OCI-LY3 (cell line): Measurements from ENCODE around the gene GNAI2.

Experiments used
- H2AFZ ChIP-seq: fragments of 200-600, 300-600 bp; shearing (Covaris generic); 2 replicates; pipeline ENCODE4 v1.6.0; 2014; ENCODE audit warnings: antibody characterized with exemption, low read depth, low read length
- H3K27ac ChIP-seq: fragments of 200-600, 300-600 bp; sonication (generic); 2 replicates; pipeline ENCODE4 v1.5.1; 2014; ENCODE audit warnings: mild to moderate bottlenecking, low read length, moderate library complexity, mixed read lengths
- H3K27me3 ChIP-seq: fragments of 200-600, 300-600 bp; sonication (generic); 2 replicates; pipeline ENCODE4 v1.6.1; 2014; ENCODE audit warnings: low read depth, low read length, mixed read lengths
- H3K36me3 ChIP-seq: fragments of 200-600, 300-600 bp; sonication (generic); replicated peaks from 2 replicates; pipeline ENCODE3; 2014; ENCODE audit warnings: low read depth, low read length, mixed read lengths
- H3K4me1 ChIP-seq: fragments of 300-600, 200-600 bp; sonication (generic); 2 replicates; pipeline ENCODE4 v1.6.1; 2014; ENCODE audit warnings: low read length, mixed read lengths
- H3K4me2 ChIP-seq: fragments of 200-600, 300-600 bp; sonication (generic); 2 replicates; pipeline ENCODE4 v1.6.1; 2014; ENCODE audit warnings: low read length, mixed read lengths
- H3K4me3 ChIP-seq: fragments of 300-600, 200-600 bp; sonication (generic); 2 replicates; pipeline ENCODE4 v1.5.1; 2014; ENCODE audit warnings: antibody characterized with exemption, mild to moderate bottlenecking, low read length, moderate library complexity
- H3K79me2 ChIP-seq: fragments of 300-600, 200-600 bp; shearing (Covaris generic); 2 replicates; pipeline ENCODE4 v1.6.1; 2014; ENCODE audit warnings: mild to moderate bottlenecking, low read length, mixed read lengths
- H3K9ac ChIP-seq: fragments of 300-600, 200-600 bp; shearing (Covaris generic); 2 replicates; pipeline ENCODE4 v1.6.0; 2014; ENCODE audit warnings: mild to moderate bottlenecking, low read length, moderate library complexity
- H3K9me3 ChIP-seq: fragments of 200-600, 300-600 bp; shearing (Covaris generic); 2 replicates; pipeline ENCODE4 v1.6.1; 2014; ENCODE audit warnings: low read length, mixed read lengths; ENCODE audit not compliant: insufficient read depth
- H4K20me1 ChIP-seq: fragments of 200-600, 300-600 bp; sonication (generic); 2 replicates; pipeline ENCODE4 v1.6.1; 2016; ENCODE audit warnings: low read length, mixed read lengths; ENCODE audit not compliant: insufficient read depth
- EZH2phosphoT487 ChIP-seq: fragments of 200-600 bp; shearing (Covaris generic); IDR thresholded peaks from 2 replicates; pipeline ENCODE4 v1.6.1; 2018; ENCODE audit warnings: antibody characterized with exemption, mixed run types, low read depth
- TF ChIP-seq, protein P1 (sequence below): fragments of 200-600, 300-600 bp; sonication (generic); IDR thresholded peaks from 2 replicates; pipeline ENCODE4 v1.5.1; 2014; ENCODE audit warnings: antibody characterized with exemption, low read length, low read depth

The GNAI2 gene

GRCh38 chr3:50235716-50236483 lies at the start of gene GNAI2:
Gene GNAI2, plus strand, starts transcription at chr3:50236204. Its CDS starts 132 bp downstream, at chr3:50236336.
- peak within 1 kb of the TSS; percentile 90 for H3K4me3 ChIP-seq
- no peaks in the 10 kb centered on the region for H3K9me3 ChIP-seq
- H3K4me1 ChIP-seq, result peaks cover 23% of the 10 kb centered on the region
- H3K27ac ChIP-seq, result peak within 1 kb of the TSS; percentile 71
- peak within 1 kb of the TSS; percentile 89 for H3K9ac ChIP-seq
- peaks cover 16% of the 10 kb centered on the region for H3K36me3 ChIP-seq
- H3K4me2 ChIP-seq, result peak within 1 kb of the TSS; percentile 96
- H2AFZ ChIP-seq, result no peak within 1 kb of the TSS
- H3K27me3 ChIP-seq, result no peaks in the 10 kb centered on the region
- peaks cover 26% of the 10 kb centered on the region for H4K20me1 ChIP-seq
- no peak for TF ChIP-seq EZH2phosphoT487
- TF ChIP-seq, protein P1, sequence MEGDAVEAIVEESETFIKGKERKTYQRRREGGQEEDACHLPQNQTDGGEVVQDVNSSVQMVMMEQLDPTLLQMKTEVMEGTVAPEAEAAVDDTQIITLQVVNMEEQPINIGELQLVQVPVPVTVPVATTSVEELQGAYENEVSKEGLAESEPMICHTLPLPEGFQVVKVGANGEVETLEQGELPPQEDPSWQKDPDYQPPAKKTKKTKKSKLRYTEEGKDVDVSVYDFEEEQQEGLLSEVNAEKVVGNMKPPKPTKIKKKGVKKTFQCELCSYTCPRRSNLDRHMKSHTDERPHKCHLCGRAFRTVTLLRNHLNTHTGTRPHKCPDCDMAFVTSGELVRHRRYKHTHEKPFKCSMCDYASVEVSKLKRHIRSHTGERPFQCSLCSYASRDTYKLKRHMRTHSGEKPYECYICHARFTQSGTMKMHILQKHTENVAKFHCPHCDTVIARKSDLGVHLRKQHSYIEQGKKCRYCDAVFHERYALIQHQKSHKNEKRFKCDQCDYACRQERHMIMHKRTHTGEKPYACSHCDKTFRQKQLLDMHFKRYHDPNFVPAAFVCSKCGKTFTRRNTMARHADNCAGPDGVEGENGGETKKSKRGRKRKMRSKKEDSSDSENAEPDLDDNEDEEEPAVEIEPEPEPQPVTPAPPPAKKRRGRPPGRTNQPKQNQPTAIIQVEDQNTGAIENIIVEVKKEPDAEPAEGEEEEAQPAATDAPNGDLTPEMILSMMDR, result no peak
- peaks cover 47% of the 10 kb centered on the region for H3K79me2 ChIP-seq

DNA sequence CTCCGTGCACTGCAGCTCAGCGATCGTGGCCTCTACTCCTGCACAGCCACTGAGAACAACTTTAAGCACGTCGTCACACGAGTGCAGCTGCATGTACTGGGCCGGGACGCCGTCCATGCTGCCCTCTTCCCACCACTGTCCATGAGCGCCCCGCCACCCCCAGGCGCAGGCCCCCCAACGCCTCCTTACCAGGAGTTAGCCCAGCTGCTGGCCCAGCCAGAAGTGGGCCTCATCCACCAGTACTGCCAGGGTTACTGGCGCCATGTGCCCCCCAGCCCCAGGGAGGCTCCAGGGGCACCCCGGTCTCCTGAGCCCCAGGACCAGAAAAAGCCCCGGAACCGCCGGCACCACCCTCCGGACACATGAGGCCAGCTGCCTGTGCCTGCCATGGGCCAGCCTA lies 48.3 kb upstream of the GNAI2 start:
- Histone ChIP-seq H3K36me3 (no peaks in the 10 kb centered on the region), H3K9me3 (no peaks in the 10 kb centered on the region), H3K27ac (no peak overlapping the region), H3K9ac (no peak overlapping the region), H3K4me2 (no peak overlapping the region), H2AFZ (no peak overlapping the region), H3K79me2 (no peaks in the 10 kb centered on the region), H3K4me1 (no peaks in the 10 kb centered on the region), H4K20me1 (no peaks in the 10 kb centered on the region), H3K27me3 (no peaks in the 10 kb centered on the region), H3K4me3 (no peak overlapping the region)
- no peak for TF ChIP-seq EZH2phosphoT487
- TF ChIP-seq, protein P1, result no peak

DNA sequence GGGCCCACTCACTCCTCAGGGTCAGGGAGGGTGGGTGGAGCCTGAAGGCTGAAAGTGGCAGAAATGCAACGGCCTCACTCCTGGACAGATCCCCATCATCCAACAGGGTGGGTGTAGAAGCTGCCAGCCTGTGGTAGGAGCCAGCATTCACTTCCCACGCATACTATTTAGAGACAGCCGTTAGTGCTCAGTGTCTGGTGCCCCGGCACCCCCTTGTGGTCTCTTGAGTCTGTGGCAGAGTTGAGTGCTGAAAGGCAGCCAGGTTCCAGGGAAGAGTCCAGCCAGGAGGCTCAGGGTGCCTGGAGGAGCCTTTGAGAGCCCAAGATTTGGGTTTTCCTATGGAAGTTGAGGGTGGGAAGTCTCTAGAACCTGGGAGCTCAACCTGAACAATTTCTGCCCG lies 46.7 kb upstream of the GNAI2 start:
- Histone ChIP-seq H3K4me3 (no peak overlapping the region), H3K9ac (no peak overlapping the region), H3K79me2 (no peaks in the 10 kb centered on the region), H3K27ac (no peak overlapping the region), H3K4me2 (no peak overlapping the region), H3K36me3 (no peaks in the 10 kb centered on the region), H2AFZ (no peak overlapping the region), H3K9me3 (no peaks in the 10 kb centered on the region), H4K20me1 (no peaks in the 10 kb centered on the region), H3K4me1 (no peaks in the 10 kb centered on the region), H3K27me3 (no peaks in the 10 kb centered on the region)
- TF ChIP-seq, protein P1, result peak; percentile 82
- no peak for TF ChIP-seq EZH2phosphoT487

- no peaks in the 10 kb centered on the region for H3K9me3 ChIP-seq
- H3K9ac ChIP-seq, result no peak overlapping the region
- no peaks in the 10 kb centered on the region for H3K4me1 ChIP-seq
- no peak overlapping the region for H3K4me3 ChIP-seq
- H3K79me2 ChIP-seq, result no peaks in the 10 kb centered on the region
- H2AFZ ChIP-seq, result no peak overlapping the region
- TF ChIP-seq, protein P1, result no peak
- no peak for TF ChIP-seq EZH2phosphoT487
- H3K27me3 ChIP-seq, result no peaks in the 10 kb centered on the region
- H3K36me3 ChIP-seq, result no peaks in the 10 kb centered on the region
- no peaks in the 10 kb centered on the region for H4K20me1 ChIP-seq
- no peak overlapping the region for H3K27ac ChIP-seq
- H3K4me2 ChIP-seq, result no peak overlapping the region
These were observed 46.0 kb upstream of the GNAI2 start for GRCh38 chr3:50189989-50190388.
